Stimulated activated CD4-positive, alpha-beta T cell treated with anti-CD3 and anti-CD28 coated beads, Interleukin-2, amount 100 ng/mL, for 4 hours (primary cell): Measurements from ENCODE around the gene HNF4A.

Source experiments
- DNase-seq: peaks from one replicate; pipeline ENCODE4 v3.0.0-alpha.2; 2020; ENCODE audit warnings: low read depth

HNF4A gene

GRCh38 chr20:44392776-44393607 lies 37.5 kb downstream of the HNF4A start:
- DNase-seq: no peak

DNA sequence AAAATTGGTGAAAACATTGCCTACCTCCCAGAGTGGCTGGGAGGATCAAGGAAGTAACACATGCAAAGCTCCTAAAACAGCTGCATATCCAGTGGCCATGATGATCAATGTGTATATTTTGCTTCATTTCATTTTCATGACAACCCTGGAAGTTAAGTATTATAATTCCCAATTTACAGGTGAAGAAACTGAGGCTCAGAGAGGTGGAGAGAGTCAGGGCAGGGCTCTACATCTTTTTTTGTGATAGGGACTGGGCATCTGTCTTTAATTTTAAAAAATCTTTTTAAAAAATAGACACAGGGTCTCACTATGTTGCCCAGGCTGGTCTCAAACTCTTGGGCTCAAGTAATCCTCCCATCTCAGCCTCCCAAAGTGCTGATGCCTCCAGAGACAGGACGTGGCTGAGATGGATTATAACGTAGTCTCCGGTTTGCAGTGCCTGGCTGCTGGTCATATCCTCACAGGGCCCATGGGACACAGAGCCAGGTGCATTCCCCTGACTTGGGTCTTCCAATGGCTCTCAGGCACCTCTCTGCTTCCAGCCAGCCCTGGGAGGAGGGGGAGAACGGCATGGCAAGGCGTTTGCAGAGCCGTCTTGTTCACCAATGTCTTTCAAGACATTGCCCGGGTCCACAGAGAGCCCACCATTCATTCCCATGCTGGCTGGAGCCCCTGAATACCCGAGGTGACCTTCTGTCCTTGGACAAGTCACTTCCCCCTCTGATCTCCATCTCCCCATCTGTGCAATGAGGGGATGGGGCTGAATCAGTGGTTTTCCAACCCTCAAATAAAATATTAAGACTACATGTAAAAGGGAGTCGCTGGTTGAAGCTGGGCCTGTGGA lies 38.3 kb downstream of the HNF4A start:
- DNase-seq: no peak

DNA sequence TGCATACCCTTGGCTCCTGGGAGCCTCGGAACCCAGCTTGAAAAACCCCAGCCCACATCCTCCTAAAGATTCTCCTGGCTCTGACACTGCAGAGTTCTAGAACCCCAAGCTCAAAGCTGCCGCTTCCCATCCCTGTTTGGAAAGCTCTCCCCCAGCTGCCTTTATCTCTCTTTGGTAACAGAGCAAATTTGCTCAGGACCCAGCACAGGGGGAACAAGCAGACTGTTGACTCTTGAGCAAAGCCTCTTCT lies 38.9 kb downstream of the HNF4A start:
- DNase-seq: no peak

DNA sequence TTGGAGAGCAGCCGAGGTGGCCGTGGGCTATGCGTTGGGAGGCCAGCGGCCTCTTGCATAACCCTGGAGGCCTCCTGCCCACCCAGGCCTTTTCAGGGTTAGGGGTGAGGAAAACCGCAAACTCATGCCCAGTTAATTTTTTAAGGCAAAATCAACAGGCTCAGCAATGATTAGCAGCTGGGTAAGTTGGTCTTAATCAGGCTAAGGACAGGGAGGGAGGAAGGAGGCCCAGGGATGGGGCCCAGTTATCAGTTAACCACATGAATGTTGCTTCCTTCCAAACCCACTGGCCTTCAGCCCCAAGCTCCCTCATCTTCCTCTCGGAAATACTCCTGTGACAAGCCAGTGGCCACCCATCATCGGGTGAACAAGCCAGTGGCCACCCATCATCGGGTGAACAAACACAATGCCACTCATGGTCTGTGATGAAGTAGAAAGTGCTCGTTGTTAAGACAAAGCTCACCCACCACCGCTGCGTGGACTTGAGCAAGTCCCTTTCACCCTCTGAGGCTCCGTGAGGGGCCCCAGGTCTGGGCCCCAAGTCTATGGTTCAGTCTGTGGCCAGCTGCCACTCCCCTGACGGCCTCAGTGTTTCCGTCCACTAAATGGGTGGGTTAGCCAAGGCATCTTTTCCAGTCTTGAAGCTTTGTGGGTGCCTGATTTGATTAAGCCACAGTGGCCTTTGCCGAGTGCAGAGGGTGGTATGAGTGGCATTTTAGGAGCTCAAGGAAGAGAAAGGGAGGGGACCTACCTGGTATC lies 39.4 kb downstream of the HNF4A start:
- DNase-seq: no peak

GRCh38 chr20:44395461-44396340 lies 40.2 kb downstream of the HNF4A start:
- no peak for DNase-seq

- no peak for DNase-seq
These were observed 41.1 kb downstream of the HNF4A start for GRCh38 chr20:44396369-44397130.

GRCh38 chr20:44398335-44398734 lies 42.8 kb downstream of the HNF4A start:
- no peak for DNase-seq

- no peak for DNase-seq
These were observed 43.9 kb downstream of the HNF4A start for GRCh38 chr20:44399446-44399845.

GRCh38 chr20:44400671-44400969 lies 45.1 kb downstream of the HNF4A start:
- no peak for DNase-seq

GRCh38 chr20:44400970-44401769 lies 45.7 kb downstream of the HNF4A start:
- DNase-seq: no peak

DNA sequence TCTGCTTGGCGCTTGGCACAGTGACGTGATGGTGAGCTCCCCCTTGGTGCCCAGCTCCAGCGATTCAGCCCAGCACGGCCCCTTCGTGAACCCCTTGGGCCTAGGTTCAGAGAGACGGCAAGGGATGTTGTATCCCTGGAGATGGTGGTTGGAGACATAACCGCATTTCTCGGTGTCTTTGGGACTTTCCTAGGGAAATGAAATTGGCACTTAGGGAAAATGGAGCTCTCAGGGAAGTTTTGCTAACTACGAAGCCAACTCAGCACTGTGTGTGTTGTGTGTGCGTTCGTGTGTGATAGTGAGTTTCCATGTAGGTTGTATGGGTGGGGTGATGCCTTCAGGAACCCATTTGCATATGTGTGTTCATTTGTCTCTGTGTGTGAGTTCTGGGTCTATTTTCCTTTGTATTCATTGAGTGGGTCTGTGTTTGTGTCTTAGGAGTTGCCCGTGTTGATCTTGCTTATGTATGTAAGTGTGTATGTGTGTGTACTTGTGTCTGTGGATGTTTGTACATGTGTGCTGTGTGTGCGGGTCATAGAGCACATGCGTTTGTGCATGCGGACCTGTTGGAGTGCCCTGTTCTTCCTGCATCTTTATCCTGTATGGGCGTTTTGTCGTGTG lies 46.4 kb downstream of the HNF4A start:
- DNase-seq: no peak

GRCh38 chr20:44402391-44403193 lies 47.1 kb downstream of the HNF4A start:
- no peak for DNase-seq

- no peak for DNase-seq
These were observed 48.0 kb downstream of the HNF4A start for GRCh38 chr20:44403194-44404112.

GRCh38 chr20:44404204-44405181 lies 49.0 kb downstream of the HNF4A start:
- no peak for DNase-seq

- DNase-seq: no peak
These were observed 49.8 kb downstream of the HNF4A start for GRCh38 chr20:44405257-44405656.

DNA sequence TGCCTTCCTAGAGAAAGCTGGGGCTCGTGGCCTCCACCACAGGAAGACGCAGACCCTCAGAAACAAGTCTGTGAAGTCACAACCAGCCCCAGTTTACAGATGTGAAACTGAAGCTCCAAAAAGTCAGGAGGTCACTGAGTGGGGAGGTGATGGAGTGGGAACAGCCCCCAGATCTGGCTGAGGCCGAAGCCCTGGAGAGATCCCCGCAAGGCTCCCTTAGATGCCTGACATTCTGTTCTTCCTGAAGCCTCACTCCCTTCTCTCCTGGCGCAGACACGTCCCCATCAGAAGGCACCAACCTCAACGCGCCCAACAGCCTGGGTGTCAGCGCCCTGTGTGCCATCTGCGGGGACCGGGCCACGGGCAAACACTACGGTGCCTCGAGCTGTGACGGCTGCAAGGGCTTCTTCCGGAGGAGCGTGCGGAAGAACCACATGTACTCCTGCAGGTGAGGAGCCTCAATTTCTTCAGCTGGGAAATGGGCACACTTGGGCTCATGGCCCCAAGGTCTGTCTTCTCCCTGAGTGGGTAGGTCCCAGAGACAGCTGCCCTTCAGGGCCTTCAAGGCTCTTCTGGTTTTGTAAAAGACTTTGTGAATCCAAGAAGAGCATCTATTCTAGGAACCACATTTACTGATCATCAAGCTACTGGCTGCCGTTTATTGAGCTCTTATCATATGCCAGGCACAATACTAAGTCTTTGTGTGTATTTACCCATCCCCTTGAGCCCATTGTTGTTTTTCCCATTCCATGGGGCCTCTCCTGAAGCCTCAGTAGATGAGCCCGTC lies 50.5 kb downstream of the HNF4A start:
- no peak for DNase-seq
